Natural killer cell treated with Interleukin-12 subunit alpha and Interleukin-12 subunit beta and Interleukin-15 and Interleukin-18, amount 100 ng/mL, for 72 hours (primary cell): Measurements from ENCODE around the gene ATP5IF1. TPM values are rescaled to one million over a fixed set of nuclear protein-coding genes. Genes with fewer than 3 reads are reported as not detected.
A peak's percentile ranks its signal among the peaks of the same experiment; 100 is the strongest.

ENCODE experiments used
- ATAC-seq, 2 donors: fragments of 150-1000 bp; cut with Tn5 transposase in 1 of 2; sonication (Bioruptor Pico), chemical (Tn5 transposase) in 1 of 2; 2 replicates each; pipeline ENCODE4 v1.10.0; 2021
- DNase-seq: peaks from one replicate; pipeline ENCODE4 v3.0.0; 2022; ENCODE audit warnings: low spot score
- H3K27ac Mint-ChIP-seq, 2 donors: 1 replicate in 1 of 2; 2 replicates in 1 of 2; pipeline ENCODE4 v1.8.0; 2022; ENCODE audit warnings: mixed read lengths in 2 of 2, mild to moderate bottlenecking in 1 of 2, moderate library complexity in 1 of 2
- H3K27me3 Mint-ChIP-seq, 2 donors: 1 replicate in 1 of 2; 2 replicates in 1 of 2; pipeline ENCODE4 v1.8.0; 2022; ENCODE audit warnings: mixed read lengths in 2 of 2
- H3K36me3 Mint-ChIP-seq: one replicate; pipeline ENCODE4 v1.8.0; 2022; ENCODE audit warnings: mixed read lengths
- H3K4me1 Mint-ChIP-seq, 2 donors: 1 replicate in 1 of 2; 2 replicates in 1 of 2; pipeline ENCODE4 v1.8.0; 2022; ENCODE audit warnings: low read depth in 2 of 2, mixed read lengths in 2 of 2, mild to moderate bottlenecking in 1 of 2
- H3K4me3 Mint-ChIP-seq: one replicate; pipeline ENCODE4 v1.8.0; 2022; ENCODE audit warnings: mixed read lengths
- H3K9me3 Mint-ChIP-seq: 2 replicates; pipeline ENCODE4 v1.8.0; 2022; ENCODE audit warnings: mixed read lengths
- total RNA-seq, 2 donors: library from RNA; stranded (reverse); gene quantifications; one replicate each; pipeline ENCODE4 v1.2.3, GENCODE V29; 2022

The ATP5IF1 gene
- 100 to 1,000 TPM; 112 to 125 TPM for total RNA-seq

GRCh38 chr1:28235755-28236655, at the start of gene ATP5IF1:
Gene ATP5IF1, plus strand, starts transcription at chr1:28236124. Its CDS starts 60 bp downstream, at chr1:28236184.
- DNase-seq: peak; percentile 97
- Mint-ChIP-seq H3K4me1 (peaks cover 8 to 11% of the 10 kb centered on the region in 2 donors), H3K9me3 (no peaks in the 10 kb centered on the region), H3K36me3 (peaks cover 6% of the 10 kb centered on the region), H3K27me3 (no peaks in the 10 kb centered on the region), H3K4me3 (no peak within 1 kb of the TSS), H3K27ac (no peak within 1 kb of the TSS)
- ATAC-seq: peak; percentile 96 to 97

DNA sequence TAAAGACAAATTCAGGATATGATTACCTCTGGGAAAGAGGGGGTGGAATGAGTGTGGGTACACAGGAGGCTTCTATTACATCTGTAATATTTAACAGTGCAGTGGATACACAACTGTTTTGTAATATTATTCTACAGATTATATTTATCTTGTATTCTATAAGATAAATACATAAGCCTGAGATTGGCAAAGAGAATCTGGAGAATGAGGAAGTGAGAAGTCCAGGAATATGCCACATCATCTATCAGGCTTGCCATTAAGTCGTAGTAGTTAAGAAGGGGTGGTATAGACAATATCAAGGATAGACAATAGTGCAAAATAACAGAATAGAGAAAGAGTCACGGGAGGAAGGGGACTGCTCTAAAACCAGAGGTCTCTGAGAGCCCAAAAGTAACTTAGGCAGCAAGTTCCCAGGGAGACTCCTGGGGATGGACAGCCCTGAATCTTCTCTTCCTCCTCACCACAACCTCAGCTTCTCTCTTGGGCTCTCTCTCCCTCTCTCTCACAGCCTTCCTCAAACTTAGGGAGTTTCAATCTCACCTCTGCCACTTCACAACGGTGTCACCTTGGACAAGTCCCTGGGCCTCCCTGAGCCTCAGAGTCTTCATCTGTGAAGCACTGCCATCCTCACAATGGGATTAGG, 45.5 kb upstream of the ATP5IF1 start:
- no peak overlapping the region for H3K4me3 Mint-ChIP-seq
- DNase-seq (no peak), ATAC-seq (no peak)
- H3K4me1 Mint-ChIP-seq: peaks cover 8 to 24% of the 10 kb centered on the region in 2 donors
- H3K27me3 Mint-ChIP-seq: no peaks in the 10 kb centered on the region
- peaks cover 7% of the 10 kb centered on the region for H3K36me3 Mint-ChIP-seq
- H3K9me3 Mint-ChIP-seq: no peaks in the 10 kb centered on the region
- peak overlapping the region in 1 of 2 donors; percentile 83 for H3K27ac Mint-ChIP-seq

DNA sequence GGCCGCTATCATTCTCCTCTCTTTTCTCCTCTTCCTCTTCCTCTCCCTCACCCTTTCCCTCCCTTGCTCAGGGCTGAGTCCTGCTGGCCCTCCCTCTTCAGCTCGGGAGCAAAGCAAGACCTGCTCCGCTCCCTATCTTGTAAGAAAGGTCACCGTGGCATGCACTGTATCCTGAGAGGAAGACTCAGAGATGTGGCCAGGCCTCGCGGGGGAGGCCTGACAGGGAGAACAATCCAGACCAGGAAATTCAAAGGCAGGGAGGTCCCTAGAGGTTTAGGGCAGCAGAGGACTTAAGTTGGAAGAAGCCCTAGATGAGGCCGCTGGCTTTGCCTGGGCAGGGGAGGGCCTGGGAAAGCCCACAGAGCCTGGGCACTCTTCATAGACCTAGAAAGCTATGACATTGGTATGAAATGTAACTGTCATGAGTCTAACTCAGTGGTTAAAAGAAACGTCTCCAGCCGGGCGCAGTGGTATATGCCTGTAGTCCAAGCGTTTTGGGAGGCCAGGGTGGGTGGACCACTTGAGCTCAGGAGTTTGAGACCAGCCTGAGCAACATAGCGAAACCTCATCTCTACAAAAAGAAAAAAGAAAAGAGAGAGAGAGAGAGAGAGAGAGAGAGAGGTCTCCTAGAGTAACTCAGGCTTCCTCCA, 44.8 kb upstream of the ATP5IF1 start:
- H3K27me3 Mint-ChIP-seq: no peaks in the 10 kb centered on the region
- ATAC-seq (no peak), DNase-seq (no peak)
- no peak overlapping the region for H3K4me3 Mint-ChIP-seq
- H3K27ac Mint-ChIP-seq: peak overlapping the region in 1 of 2 donors; percentile 83
- H3K4me1 Mint-ChIP-seq: peaks cover 8 to 24% of the 10 kb centered on the region in 2 donors
- peaks cover 7% of the 10 kb centered on the region for H3K36me3 Mint-ChIP-seq
- no peaks in the 10 kb centered on the region for H3K9me3 Mint-ChIP-seq

- peak in 1 of 2 donors; percentile 3 for ATAC-seq
- Mint-ChIP-seq H3K9me3 (no peaks in the 10 kb centered on the region), H3K27ac (peak overlapping the region; percentile 0 to 38), H3K4me3 (no peak overlapping the region), H3K27me3 (no peaks in the 10 kb centered on the region), H3K36me3 (peaks cover 17% of the 10 kb centered on the region), H3K4me1 (peaks cover 27 to 41% of the 10 kb centered on the region in 2 donors)
- DNase-seq: no peak
Measured at GRCh38 chr1:28193701-28194161, 42.2 kb upstream of the ATP5IF1 start.

DNA sequence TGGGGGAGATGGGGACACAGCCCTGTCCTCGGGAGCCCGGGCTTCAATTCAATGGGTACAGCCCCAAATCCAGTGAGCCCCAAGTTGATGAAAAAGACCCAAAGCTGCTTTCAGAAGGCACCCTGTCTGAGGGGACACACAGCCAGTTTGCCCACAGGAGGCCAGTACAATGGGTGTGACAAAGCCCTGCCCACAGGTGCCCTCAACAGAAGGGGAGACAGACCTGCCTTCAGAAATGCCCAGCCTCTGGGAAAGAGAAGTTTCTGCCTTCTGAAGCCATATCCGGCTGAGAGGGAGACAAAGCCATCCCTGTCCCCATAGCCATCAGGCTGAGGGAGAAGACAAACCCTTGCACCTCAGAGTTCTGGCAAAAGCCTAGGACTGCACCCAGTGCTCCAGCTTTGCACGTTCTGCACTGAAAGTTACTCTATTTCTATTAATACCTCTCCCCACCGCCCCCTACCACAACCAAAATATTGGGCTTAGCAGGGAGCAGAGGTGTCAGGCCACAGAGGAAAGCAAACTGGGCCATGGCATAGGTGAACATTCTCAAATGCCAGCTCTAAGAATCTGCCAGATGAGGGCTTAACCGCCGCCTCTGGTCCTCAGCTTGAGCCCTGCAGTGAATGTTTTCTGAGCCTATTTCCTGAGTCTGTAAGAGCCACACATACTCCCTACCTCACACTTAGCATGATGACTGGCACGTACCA, 41.4 kb upstream of the ATP5IF1 start:
- DNase-seq: no peak
- no peaks in the 10 kb centered on the region for H3K27me3 Mint-ChIP-seq

DNA sequence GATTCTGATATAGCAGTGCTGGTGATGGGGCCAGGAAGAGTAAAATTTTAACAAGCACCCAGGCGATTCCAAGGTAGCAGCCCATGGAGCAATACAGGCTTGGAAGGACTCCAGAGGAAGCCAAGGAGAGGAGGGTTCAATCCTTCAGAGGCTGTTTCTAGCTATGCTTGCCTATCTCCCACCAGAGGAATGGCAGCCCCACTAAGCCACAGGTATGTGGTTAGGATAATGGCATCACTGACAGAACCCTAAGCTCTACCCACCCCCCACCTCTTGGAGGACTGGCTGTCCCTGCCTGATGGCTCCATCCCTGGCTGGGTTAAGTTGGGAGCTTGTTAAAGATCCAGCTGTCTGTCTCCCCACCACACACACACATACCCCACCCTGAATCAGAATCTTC, 40.1 kb upstream of the ATP5IF1 start:
- Mint-ChIP-seq H3K36me3 (peaks cover 33% of the 10 kb centered on the region), H3K27me3 (no peaks in the 10 kb centered on the region), H3K9me3 (peaks cover 3% of the 10 kb centered on the region), H3K4me1 (peaks cover 45 to 52% of the 10 kb centered on the region in 2 donors), H3K27ac (peak overlapping the region in 1 of 2 donors; percentile 86), H3K4me3 (no peak overlapping the region)
- no peak for ATAC-seq
- no peak for DNase-seq

More for the DNA sequence above, 41.4 kb upstream of the ATP5IF1 start:
- H3K9me3 Mint-ChIP-seq: peaks cover 3% of the 10 kb centered on the region
- H3K27ac Mint-ChIP-seq: peak overlapping the region; percentile 51 to 86
- peak in 1 of 2 donors; percentile 2 for ATAC-seq
- peak overlapping the region; percentile 47 for H3K4me3 Mint-ChIP-seq
- H3K4me1 Mint-ChIP-seq: peaks cover 34 to 49% of the 10 kb centered on the region in 2 donors
- peaks cover 25% of the 10 kb centered on the region for H3K36me3 Mint-ChIP-seq

DNA sequence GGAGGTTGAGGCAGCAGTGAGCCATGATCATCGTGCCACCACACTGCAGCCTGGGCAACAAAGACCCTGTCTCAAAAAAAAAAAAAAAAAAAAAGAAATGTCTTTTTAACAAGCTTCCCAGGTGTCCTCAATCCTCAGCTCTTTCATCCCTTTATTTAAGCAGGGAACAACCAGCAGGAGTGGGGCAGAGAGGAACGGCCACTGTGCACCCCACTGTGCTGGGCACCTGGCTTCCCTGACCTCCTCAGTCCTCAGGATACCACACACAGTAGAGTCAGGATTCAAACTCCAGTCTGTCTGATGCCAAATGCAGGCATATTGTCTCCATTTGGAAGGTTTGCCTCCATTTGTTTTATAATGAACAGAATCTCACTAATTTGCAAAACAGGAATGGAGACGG, 39.6 kb upstream of the ATP5IF1 start:
- ATAC-seq (no peak), DNase-seq (no peak)
- H3K4me3 Mint-ChIP-seq: peak overlapping the region; percentile 41
- H3K36me3 Mint-ChIP-seq: peaks cover 38% of the 10 kb centered on the region
- H3K4me1 Mint-ChIP-seq: peaks cover 51 to 52% of the 10 kb centered on the region in 2 donors
- peak overlapping the region; percentile 31 to 86 for H3K27ac Mint-ChIP-seq
- peaks cover 3% of the 10 kb centered on the region for H3K9me3 Mint-ChIP-seq
- H3K27me3 Mint-ChIP-seq: no peaks in the 10 kb centered on the region

DNA sequence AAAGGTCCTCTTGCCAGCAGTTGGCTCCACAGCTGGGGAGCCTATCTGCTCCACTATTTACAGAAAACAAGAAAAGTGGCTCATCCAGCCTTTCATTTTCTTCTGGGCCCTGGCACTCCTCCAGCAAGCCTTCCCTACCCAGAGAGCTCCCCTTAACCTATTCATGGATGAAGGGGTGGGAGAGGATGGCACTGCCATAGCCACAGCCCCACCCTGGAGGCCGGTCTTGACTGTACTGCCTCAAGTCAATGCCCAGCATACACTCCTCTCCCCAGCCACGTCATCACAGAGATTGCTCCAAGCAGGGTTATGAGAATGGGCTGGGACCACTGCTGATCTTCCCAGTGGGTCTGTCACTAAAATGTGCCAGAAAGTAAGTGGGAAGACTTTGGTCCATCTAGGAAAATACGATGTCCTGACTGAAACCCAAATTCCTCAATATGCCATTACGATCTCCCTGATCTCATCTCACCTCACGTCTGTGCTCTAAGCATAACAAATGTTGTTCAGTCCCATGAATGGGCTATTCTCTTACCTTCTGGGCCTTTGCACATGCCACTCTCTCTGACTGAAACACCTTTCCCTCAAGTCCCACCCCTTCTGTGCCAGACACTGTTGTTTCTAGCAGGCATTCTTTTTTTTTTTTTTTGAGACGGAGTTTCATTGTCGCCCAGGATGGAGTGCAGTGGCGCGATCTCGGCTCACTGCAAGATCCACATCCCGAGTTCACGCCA, 38.1 kb upstream of the ATP5IF1 start:
- Mint-ChIP-seq H3K9me3 (peaks cover 3% of the 10 kb centered on the region), H3K4me3 (peak overlapping the region; percentile 26), H3K27me3 (no peaks in the 10 kb centered on the region), H3K4me1 (peaks cover 50 to 52% of the 10 kb centered on the region in 2 donors), H3K27ac (peak overlapping the region; percentile 93 to 99), H3K36me3 (peaks cover 39% of the 10 kb centered on the region)
- no peak for ATAC-seq
- DNase-seq: no peak

- DNase-seq (peak; percentile 91), ATAC-seq (peak; percentile 94 to 95)
- Mint-ChIP-seq H3K4me3 (peak overlapping the region; percentile 84), H3K27ac (peak overlapping the region; percentile 93 to 99), H3K9me3 (peaks cover 3% of the 10 kb centered on the region), H3K36me3 (peaks cover 45% of the 10 kb centered on the region), H3K27me3 (no peaks in the 10 kb centered on the region), H3K4me1 (peaks cover 53 to 57% of the 10 kb centered on the region in 2 donors)
Measured at GRCh38 chr1:28199328-28200233, 36.3 kb upstream of the ATP5IF1 start.

DNA sequence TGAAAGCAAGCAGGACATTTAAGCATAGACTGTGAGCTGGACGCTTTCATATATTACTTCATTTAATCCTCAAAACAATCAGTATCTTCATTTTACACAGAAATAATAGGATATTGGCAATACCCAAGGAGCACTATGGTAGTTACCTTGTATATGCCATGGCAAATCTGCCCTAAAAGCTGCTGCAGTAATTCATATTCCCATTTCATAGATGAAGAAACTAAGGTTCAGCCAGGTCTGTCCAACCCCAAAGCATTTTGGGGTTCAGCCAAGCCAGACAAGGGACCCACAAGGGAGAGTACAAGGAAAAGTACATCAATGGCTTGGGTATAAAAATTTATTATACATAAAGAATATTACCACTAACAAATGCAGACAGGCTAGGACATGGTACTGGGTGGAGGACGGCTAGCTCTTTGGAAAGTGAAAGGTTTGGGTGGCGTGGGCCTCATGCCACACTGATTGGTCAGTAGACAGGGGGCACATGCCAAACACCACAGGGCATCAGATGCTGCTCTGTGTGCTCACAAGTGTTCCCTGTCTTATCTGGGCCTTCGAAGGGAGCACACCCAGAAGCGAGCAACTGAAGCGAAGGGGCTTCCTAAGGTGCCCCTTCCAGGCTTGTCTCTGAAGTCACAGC, 35.6 kb upstream of the ATP5IF1 start:
- no peak for DNase-seq
- peak overlapping the region; percentile 84 for H3K4me3 Mint-ChIP-seq

GRCh38 chr1:28205243-28205642, 30.7 kb upstream of the ATP5IF1 start:
- Mint-ChIP-seq H3K9me3 (no peaks in the 10 kb centered on the region), H3K4me1 (peaks cover 30 to 37% of the 10 kb centered on the region in 2 donors)

More for the DNA sequence above, 35.6 kb upstream of the ATP5IF1 start:
- no peak for ATAC-seq
- peaks cover 45% of the 10 kb centered on the region for H3K36me3 Mint-ChIP-seq
- H3K9me3 Mint-ChIP-seq: peaks cover 3% of the 10 kb centered on the region
- H3K4me1 Mint-ChIP-seq: peaks cover 53% of the 10 kb centered on the region in 2 donors
- H3K27me3 Mint-ChIP-seq: no peaks in the 10 kb centered on the region
- H3K27ac Mint-ChIP-seq: peak overlapping the region; percentile 93 to 99

More at GRCh38 chr1:28205243-28205642, 30.7 kb upstream of the ATP5IF1 start:
- Mint-ChIP-seq H3K27ac (peak overlapping the region in 1 of 2 donors; percentile 89), H3K36me3 (peaks cover 36% of the 10 kb centered on the region), H3K27me3 (no peaks in the 10 kb centered on the region), H3K4me3 (no peak overlapping the region)
- ATAC-seq: no peak
- no peak for DNase-seq
